ENCODE measurements around the gene CAMK4. TPM values are rescaled to one million over a fixed set of nuclear protein-coding genes. Genes with fewer than 3 reads are reported as not detected.

The CAMK4 gene
- total and polyA plus RNA-seq, 2 experiments from 2014 or later: 4.2 to 7.3 TPM

DNA sequence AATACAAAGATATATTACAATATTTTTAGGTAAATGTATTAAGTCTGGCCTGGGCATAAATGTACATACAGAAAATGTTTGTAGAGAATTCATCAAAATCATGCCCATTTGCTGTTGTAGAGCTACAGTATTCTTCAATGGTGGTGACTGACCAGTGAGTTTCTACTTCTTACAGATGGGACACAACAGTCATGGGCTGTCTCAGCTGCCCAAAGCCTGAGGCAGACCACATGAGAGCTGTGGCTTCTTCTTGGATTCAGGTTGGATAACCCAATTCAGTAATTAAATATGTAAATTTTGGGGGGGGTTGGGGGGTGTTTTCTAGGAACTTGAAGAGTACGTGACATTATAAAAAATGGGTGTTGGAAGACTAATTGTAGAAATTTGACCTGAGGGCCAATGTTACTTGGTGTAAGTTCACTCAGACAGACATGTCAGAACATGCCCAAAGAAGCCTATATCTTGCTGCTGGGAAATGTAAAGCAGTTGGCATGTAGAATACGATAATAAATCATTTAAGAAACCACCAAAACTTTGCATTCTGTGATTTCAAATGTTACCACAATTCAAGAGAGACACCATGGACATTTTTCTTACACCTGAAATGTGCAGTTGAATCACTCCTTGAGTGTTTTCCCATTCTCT, 270.3 kb downstream of the CAMK4 start (continued):
- TF ChIP-seq, protein P1, sequence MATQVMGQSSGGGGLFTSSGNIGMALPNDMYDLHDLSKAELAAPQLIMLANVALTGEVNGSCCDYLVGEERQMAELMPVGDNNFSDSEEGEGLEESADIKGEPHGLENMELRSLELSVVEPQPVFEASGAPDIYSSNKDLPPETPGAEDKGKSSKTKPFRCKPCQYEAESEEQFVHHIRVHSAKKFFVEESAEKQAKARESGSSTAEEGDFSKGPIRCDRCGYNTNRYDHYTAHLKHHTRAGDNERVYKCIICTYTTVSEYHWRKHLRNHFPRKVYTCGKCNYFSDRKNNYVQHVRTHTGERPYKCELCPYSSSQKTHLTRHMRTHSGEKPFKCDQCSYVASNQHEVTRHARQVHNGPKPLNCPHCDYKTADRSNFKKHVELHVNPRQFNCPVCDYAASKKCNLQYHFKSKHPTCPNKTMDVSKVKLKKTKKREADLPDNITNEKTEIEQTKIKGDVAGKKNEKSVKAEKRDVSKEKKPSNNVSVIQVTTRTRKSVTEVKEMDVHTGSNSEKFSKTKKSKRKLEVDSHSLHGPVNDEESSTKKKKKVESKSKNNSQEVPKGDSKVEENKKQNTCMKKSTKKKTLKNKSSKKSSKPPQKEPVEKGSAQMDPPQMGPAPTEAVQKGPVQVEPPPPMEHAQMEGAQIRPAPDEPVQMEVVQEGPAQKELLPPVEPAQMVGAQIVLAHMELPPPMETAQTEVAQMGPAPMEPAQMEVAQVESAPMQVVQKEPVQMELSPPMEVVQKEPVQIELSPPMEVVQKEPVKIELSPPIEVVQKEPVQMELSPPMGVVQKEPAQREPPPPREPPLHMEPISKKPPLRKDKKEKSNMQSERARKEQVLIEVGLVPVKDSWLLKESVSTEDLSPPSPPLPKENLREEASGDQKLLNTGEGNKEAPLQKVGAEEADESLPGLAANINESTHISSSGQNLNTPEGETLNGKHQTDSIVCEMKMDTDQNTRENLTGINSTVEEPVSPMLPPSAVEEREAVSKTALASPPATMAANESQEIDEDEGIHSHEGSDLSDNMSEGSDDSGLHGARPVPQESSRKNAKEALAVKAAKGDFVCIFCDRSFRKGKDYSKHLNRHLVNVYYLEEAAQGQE (IDR thresholded peaks at IDR 0.05; ENCODE audit: unreplicated experiment): no peak
- TF ChIP-seq STAT1 (IDR thresholded peaks at IDR 0.05; ENCODE audit: unreplicated experiment) (no peak), NANOG (IDR thresholded peaks at IDR 0.05; ENCODE audit: borderline replicate concordance) (no peak), POLR2AphosphoS5 (IDR thresholded peaks at IDR 0.05; ENCODE audit: low read depth) (no peak), ZNF331 (CRISPR knock-in tag; IDR thresholded peaks at IDR 0.05; ENCODE audit: low read depth) (no peak), ZNF114 (CRISPR knock-in tag; IDR thresholded peaks at IDR 0.05) (no peak), EZH2 (IDR thresholded peaks at IDR 0.05; ENCODE audit: low read depth, unreplicated experiment) (no peak), CREB1 (CRISPR knock-in tag; IDR thresholded peaks at IDR 0.05; ENCODE audit: low read depth) (no peak), JUNB (IDR thresholded peaks at IDR 0.05; ENCODE audit: unreplicated experiment) (no peak)
- TF ChIP-seq, protein P2, sequence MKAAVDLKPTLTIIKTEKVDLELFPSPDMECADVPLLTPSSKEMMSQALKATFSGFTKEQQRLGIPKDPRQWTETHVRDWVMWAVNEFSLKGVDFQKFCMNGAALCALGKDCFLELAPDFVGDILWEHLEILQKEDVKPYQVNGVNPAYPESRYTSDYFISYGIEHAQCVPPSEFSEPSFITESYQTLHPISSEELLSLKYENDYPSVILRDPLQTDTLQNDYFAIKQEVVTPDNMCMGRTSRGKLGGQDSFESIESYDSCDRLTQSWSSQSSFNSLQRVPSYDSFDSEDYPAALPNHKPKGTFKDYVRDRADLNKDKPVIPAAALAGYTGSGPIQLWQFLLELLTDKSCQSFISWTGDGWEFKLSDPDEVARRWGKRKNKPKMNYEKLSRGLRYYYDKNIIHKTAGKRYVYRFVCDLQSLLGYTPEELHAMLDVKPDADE (IDR thresholded peaks at IDR 0.05): no peak

DNA sequence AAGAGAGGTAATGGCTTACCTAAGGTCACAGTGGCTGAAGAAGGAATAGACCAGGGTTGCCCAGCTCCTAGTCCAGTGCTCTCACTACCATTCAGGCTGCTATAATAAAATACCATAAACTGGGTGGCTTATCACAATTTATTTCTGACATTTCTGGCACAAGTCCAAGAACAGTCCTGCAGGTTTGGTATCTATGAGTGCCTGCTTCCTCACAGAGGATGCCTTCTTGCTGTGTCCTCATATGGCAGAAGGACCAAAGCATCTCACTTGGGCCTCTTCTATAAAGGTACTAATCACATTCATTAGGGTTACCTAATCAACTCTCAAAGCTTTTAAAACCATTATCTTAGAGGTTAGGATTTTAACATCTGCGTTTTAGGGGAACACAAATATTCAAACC, 271.0 kb downstream of the CAMK4 start:
- H3K27me3 Mint-ChIP-seq (ENCODE audit: insufficient read depth, low read depth, poor library complexity): no peaks in the 10 kb centered on the region
- ATAC-seq: no peak
- Histone ChIP-seq H3K4me1 (ENCODE audit: insufficient read depth) (peaks cover 10% of the 10 kb centered on the region), H3K79me2 (replicated peaks; ENCODE audit: insufficient read depth) (no peaks in the 10 kb centered on the region; the same call in 1 of the 2 replicates), H3K36me3 (ENCODE audit: insufficient read depth) (peaks cover 18% of the 10 kb centered on the region; the same call in 1 of the 2 replicates), H4K20me1 (replicated peaks; ENCODE audit: insufficient read depth) (no peaks in the 10 kb centered on the region), H2AFZ (no peak overlapping the region), H3K4me2 (no peak overlapping the region), H3K27ac (ENCODE audit: low read depth) (no peak overlapping the region), H3F3A (replicated peaks; ENCODE audit: low read depth) (no peaks in the 10 kb centered on the region), H3K27me3 (ENCODE audit: insufficient read depth) (no peaks in the 10 kb centered on the region), H3K4me3 (no peak overlapping the region), H3K9me2 (ENCODE audit: insufficient read depth) (no peaks in the 10 kb centered on the region)
- no peak overlapping the region for H3K4me3 Mint-ChIP-seq
- H3K9me3 Mint-ChIP-seq: no peaks in the 10 kb centered on the region
- H3K36me3 Mint-ChIP-seq (ENCODE audit: low read depth): peaks cover 30% of the 10 kb centered on the region
- no peak overlapping the region for H3K27ac Mint-ChIP-seq
- DNase-seq (ENCODE audit: low spot score): no peak
- H3K4me1 Mint-ChIP-seq: peaks cover 12% of the 10 kb centered on the region; the same call in 2 of the 3 replicates
- no peak for TF ChIP-seq STAT1 (IDR thresholded peaks at IDR 0.05; ENCODE audit: unreplicated experiment)
- TF ChIP-seq, protein P1 (IDR thresholded peaks at IDR 0.05; ENCODE audit: unreplicated experiment): no peak
- TF ChIP-seq POLR2AphosphoS5 (IDR thresholded peaks at IDR 0.05; ENCODE audit: low read depth): no peak
- no peak for TF ChIP-seq EZH2phosphoT487 (IDR thresholded peaks at IDR 0.05; ENCODE audit: unreplicated experiment)
- TF ChIP-seq CREB1 (CRISPR knock-in tag; IDR thresholded peaks at IDR 0.05; ENCODE audit: low read depth): no peak
- TF ChIP-seq, protein P3, sequence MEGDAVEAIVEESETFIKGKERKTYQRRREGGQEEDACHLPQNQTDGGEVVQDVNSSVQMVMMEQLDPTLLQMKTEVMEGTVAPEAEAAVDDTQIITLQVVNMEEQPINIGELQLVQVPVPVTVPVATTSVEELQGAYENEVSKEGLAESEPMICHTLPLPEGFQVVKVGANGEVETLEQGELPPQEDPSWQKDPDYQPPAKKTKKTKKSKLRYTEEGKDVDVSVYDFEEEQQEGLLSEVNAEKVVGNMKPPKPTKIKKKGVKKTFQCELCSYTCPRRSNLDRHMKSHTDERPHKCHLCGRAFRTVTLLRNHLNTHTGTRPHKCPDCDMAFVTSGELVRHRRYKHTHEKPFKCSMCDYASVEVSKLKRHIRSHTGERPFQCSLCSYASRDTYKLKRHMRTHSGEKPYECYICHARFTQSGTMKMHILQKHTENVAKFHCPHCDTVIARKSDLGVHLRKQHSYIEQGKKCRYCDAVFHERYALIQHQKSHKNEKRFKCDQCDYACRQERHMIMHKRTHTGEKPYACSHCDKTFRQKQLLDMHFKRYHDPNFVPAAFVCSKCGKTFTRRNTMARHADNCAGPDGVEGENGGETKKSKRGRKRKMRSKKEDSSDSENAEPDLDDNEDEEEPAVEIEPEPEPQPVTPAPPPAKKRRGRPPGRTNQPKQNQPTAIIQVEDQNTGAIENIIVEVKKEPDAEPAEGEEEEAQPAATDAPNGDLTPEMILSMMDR (conservative IDR thresholded peaks at IDR 0.05; ENCODE audit: low read depth in 2 of 2): no peak
- no peak for TF ChIP-seq JUNB (IDR thresholded peaks at IDR 0.05; ENCODE audit: unreplicated experiment)
